Retinal pigment epithelial cell (primary cell): ENCODE results near the gene PPP6C.
"Not testable (repeated sequence)": the region's sequence is repeated elsewhere in the genome, so short reads cannot be mapped to it uniquely, and the experiment has no call there.

Experiments
- DNase-seq: peaks from one replicate; pipeline ENCODE4 v3.0.0-alpha.2; 2010; ENCODE audit warnings: low read depth
- H3K4me3 ChIP-seq: 2 replicates; pipeline ENCODE4 v1.5.1; 2011; ENCODE audit warnings: mild to moderate bottlenecking, low read length, control low read depth, moderate library complexity
- CTCF ChIP-seq: conservative IDR thresholded peaks from 2 replicates; pipeline ENCODE4 v1.5.1; 2011; ENCODE audit warnings: low read depth, low read length, control low read depth, inconsistent platforms

Gene PPP6C

DNA sequence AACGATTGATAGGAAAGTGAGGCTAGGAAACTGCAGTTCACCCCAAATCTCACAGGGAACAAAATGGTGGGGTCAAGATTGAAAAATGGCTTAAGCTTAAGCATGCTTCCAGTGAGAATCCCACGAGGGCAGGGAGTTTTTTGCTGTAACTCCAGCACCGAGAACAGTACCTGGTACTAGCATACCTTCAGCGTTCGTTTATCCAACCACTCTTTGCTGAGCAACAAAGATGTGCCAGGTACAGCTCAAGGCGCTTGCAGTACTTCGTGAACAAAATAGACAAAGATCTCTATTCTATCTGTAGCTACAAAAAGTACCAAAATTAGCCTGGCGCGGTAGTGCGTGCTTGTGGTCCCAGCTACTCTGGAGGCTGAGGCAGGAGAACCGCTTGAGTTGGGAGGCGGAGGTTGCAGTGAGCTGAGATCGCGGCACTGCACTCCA lies 778 bp upstream of the PPP6C start:
- TF ChIP-seq CTCF: no peak
- DNase-seq: no peak
- H3K4me3 ChIP-seq: peak overlapping the region; percentile 97

GRCh38 chr9:125189011-125189360 lies 617 bp downstream of the PPP6C start:
- DNase-seq: no peak
- H3K4me3 ChIP-seq: peak overlapping the region; percentile 97
- TF ChIP-seq CTCF: no peak

GRCh38 chr9:125183561-125183960 lies 6.0 kb downstream of the PPP6C start:
- no peak for DNase-seq
- TF ChIP-seq CTCF: no peak
- no peak overlapping the region for H3K4me3 ChIP-seq

- no peak for DNase-seq
- TF ChIP-seq CTCF: no peak
- H3K4me3 ChIP-seq: no peak overlapping the region
Measured at GRCh38 chr9:125183054-125183453, 6.5 kb downstream of the PPP6C start.

DNA sequence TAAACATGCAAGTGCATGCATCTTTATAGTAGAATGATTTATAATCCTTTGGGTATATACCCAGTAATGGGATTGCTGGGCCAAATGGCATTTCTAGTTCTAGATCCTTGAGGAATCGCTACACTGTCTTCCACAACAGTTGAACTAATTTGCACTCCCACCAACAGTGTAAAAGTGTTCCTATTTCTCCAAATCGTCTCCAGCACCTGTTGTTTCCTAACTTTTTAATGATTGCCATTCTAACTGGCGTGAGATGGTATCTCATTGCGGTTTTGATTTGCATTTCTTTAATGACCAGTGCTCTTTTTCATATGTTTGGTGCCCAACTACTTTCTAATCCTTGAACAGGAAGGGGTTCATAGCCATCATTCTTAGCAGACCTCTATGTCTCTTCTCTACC lies 7.8 kb downstream of the PPP6C start:
- H3K4me3 ChIP-seq, DNase-seq: not testable (repeated sequence)

DNA sequence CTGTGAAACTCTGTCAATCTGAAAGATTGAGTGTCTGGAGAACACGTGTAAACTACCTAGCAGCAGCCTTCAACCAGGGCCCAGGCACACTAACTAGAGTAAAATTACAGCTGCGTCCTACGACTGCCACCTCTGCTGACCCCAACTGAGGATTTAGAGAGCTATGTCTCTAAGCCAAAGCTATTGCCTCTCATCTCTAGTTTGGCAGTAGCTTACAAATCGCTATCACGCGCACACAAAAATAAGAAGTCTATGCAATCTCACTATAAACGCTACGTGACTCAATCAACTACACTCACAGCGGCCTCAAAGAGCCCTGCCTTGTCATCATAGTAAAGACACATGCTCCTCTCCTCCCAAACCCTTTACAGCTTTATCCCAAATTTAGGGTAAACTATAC lies 8.7 kb downstream of the PPP6C start:
- DNase-seq: no peak
- no peak for TF ChIP-seq CTCF
- no peak overlapping the region for H3K4me3 ChIP-seq

DNA sequence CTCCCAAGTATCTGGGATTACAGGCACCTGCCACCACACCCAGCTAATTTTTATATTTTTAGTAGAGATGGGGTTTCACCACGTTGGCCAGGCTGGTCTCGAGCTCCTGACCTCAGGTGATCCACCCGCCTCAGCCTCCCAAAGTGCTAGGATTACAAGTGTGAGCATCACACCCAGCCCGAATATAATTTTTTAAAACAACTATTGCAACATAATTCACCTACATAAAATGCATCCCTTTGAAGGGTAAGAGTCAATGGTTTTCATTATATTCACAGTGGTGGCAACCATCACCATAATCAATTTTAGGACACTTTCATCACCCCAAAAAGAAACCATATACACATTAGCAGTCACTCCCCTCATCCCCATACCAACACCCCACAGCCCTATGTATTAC lies 9.8 kb downstream of the PPP6C start:
- DNase-seq, H3K4me3 ChIP-seq: not testable (repeated sequence)

DNA sequence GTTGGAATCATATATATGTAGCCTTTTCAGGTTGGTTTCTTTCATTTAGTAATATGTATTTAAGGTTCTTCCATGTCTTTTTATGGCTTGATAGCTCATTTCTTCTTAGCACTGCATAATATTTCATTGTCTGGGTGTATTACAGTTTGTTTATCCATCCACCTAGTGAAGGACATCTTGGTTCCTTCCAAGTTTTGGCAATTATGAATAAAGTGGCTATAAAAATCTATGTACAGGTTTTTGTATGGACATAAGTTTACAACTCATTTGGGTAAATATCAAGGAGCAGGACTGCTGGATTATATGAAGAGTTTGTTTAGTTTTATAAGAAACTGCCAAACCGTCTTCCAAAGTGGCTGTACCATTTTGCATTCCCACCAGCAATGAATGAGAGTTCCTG lies 11.7 kb downstream of the PPP6C start:
- no peak for DNase-seq
- no peak for TF ChIP-seq CTCF
- H3K4me3 ChIP-seq: no peak overlapping the region
